HEK293 (cell line): ENCODE measurements around the gene OAS2.

Experiments
- ZEB2 ChIP-seq: fragments of 450-650 bp; formaldehyde crosslinking; IDR thresholded peaks from 2 replicates; pipeline ENCODE4 v1.5.1; 2016; ENCODE audit warnings: missing biosample characterization, missing genetic modification characterization
- ZFP37 ChIP-seq: fragments of 450-650 bp; formaldehyde crosslinking; IDR thresholded peaks from 2 replicates; pipeline ENCODE4 v1.5.1; 2016; ENCODE audit warnings: missing biosample characterization, missing genetic modification characterization
- ZNF24 ChIP-seq: fragments of 450-650 bp; formaldehyde crosslinking; IDR thresholded peaks from 2 replicates; pipeline ENCODE4 v1.5.1; 2016; ENCODE audit warnings: missing biosample characterization, missing genetic modification characterization
- ZNF350 ChIP-seq: fragments of 450-650 bp; formaldehyde crosslinking; IDR thresholded peaks from 2 replicates; pipeline ENCODE4 v1.5.0; 2017; ENCODE audit warnings: missing biosample characterization, mild to moderate bottlenecking, missing genetic modification characterization
- ZNF391 ChIP-seq: fragments of 450-650 bp; formaldehyde crosslinking; IDR thresholded peaks from 2 replicates; pipeline ENCODE4 v1.5.1; 2016; ENCODE audit warnings: low read depth, missing biosample characterization, missing genetic modification characterization, borderline replicate concordance
- ZNF596 ChIP-seq: fragments of 450-650 bp; IDR thresholded peaks from 2 replicates; pipeline ENCODE4 v1.5.0; 2018; ENCODE audit warnings: missing biosample characterization, mild to moderate bottlenecking, missing genetic modification characterization, moderate library complexity
- ZSCAN30 ChIP-seq: fragments of 450-650 bp; IDR thresholded peaks from 2 replicates; pipeline ENCODE4 v1.5.1; 2018; ENCODE audit warnings: missing biosample characterization, mild to moderate bottlenecking, missing genetic modification characterization, moderate library complexity
- TF ChIP-seq, protein P1 (sequence below): fragments of 450-650 bp; formaldehyde crosslinking; IDR thresholded peaks from 2 replicates; pipeline ENCODE4 v1.5.1; 2016; ENCODE audit warnings: missing biosample characterization, missing genetic modification characterization
- TF ChIP-seq, protein P2 (sequence below): fragments of 450-650 bp; formaldehyde crosslinking; IDR thresholded peaks from 2 replicates; pipeline ENCODE4 v1.5.1; 2016; ENCODE audit warnings: missing biosample characterization, missing genetic modification characterization

DNA sequence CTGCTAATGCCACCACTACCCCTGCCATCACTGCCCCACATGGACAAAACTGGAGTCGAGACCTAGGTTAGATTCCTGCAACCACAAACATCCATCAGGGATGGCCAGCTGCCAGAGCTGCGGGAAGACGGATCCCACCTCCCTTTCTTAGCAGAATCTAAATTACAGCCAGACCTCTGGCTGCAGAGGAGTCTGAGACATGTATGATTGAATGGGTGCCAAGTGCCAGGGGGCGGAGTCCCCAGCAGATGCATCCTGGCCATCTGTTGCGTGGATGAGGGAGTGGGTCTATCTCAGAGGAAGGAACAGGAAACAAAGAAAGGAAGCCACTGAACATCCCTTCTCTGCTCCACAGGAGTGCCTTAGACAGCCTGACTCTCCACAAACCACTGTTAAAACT is 7.1 kb upstream of the OAS2 start:
- TF ChIP-seq, protein P1, sequence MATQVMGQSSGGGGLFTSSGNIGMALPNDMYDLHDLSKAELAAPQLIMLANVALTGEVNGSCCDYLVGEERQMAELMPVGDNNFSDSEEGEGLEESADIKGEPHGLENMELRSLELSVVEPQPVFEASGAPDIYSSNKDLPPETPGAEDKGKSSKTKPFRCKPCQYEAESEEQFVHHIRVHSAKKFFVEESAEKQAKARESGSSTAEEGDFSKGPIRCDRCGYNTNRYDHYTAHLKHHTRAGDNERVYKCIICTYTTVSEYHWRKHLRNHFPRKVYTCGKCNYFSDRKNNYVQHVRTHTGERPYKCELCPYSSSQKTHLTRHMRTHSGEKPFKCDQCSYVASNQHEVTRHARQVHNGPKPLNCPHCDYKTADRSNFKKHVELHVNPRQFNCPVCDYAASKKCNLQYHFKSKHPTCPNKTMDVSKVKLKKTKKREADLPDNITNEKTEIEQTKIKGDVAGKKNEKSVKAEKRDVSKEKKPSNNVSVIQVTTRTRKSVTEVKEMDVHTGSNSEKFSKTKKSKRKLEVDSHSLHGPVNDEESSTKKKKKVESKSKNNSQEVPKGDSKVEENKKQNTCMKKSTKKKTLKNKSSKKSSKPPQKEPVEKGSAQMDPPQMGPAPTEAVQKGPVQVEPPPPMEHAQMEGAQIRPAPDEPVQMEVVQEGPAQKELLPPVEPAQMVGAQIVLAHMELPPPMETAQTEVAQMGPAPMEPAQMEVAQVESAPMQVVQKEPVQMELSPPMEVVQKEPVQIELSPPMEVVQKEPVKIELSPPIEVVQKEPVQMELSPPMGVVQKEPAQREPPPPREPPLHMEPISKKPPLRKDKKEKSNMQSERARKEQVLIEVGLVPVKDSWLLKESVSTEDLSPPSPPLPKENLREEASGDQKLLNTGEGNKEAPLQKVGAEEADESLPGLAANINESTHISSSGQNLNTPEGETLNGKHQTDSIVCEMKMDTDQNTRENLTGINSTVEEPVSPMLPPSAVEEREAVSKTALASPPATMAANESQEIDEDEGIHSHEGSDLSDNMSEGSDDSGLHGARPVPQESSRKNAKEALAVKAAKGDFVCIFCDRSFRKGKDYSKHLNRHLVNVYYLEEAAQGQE, result no peak
- no peak for TF ChIP-seq ZFP37 (tag by site-specific recombination)
- TF ChIP-seq ZNF24 (tag by site-specific recombination), result no peak
- TF ChIP-seq, protein P2, sequence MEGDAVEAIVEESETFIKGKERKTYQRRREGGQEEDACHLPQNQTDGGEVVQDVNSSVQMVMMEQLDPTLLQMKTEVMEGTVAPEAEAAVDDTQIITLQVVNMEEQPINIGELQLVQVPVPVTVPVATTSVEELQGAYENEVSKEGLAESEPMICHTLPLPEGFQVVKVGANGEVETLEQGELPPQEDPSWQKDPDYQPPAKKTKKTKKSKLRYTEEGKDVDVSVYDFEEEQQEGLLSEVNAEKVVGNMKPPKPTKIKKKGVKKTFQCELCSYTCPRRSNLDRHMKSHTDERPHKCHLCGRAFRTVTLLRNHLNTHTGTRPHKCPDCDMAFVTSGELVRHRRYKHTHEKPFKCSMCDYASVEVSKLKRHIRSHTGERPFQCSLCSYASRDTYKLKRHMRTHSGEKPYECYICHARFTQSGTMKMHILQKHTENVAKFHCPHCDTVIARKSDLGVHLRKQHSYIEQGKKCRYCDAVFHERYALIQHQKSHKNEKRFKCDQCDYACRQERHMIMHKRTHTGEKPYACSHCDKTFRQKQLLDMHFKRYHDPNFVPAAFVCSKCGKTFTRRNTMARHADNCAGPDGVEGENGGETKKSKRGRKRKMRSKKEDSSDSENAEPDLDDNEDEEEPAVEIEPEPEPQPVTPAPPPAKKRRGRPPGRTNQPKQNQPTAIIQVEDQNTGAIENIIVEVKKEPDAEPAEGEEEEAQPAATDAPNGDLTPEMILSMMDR (tag by site-specific recombination), result no peak
- TF ChIP-seq ZSCAN30, result no peak
- no peak for TF ChIP-seq ZEB2 (tag by site-specific recombination)
- TF ChIP-seq ZNF596 (tag by site-specific recombination), result no peak
- TF ChIP-seq ZNF350, result no peak
- TF ChIP-seq ZNF391 (tag by site-specific recombination), result no peak
